ENCODE results near the gene F2RL2.
A peak's percentile ranks its signal among the peaks of the same experiment; 100 is the strongest.

F2RL2 gene

DNA sequence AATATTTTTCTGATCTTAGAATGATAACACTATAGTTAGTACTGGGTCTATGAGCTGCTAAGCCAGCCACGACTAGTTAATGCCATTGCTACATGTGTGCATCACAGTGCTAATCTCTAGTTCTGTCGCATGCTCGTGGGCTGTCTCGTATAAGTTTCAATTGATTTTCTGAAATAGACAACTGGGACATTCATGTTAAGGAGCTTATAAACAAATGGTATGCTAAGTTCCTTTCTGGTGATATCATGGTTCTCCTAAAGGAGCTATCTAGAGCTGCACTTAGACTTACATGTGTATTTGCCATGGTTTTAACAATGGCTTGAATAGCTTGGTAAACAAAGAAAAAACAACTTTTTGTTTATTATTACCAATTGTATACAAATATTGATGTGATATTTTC, 46.2 kb downstream of the F2RL2 start (continued):
- TF ChIP-seq, protein P1, sequence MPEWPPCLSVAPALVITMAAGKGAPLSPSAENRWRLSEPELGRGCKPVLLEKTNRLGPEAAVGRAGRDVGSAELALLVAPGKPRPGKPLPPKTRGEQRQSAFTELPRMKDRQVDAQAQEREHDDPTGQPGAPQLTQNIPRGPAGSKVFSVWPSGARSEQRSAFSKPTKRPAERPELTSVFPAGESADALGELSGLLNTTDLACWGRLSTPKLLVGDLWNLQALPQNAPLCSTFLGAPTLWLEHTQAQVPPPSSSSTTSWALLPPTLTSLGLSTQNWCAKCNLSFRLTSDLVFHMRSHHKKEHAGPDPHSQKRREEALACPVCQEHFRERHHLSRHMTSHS (tag by site-specific recombination; IDR thresholded peaks at IDR 0.05), result no peak

DNA sequence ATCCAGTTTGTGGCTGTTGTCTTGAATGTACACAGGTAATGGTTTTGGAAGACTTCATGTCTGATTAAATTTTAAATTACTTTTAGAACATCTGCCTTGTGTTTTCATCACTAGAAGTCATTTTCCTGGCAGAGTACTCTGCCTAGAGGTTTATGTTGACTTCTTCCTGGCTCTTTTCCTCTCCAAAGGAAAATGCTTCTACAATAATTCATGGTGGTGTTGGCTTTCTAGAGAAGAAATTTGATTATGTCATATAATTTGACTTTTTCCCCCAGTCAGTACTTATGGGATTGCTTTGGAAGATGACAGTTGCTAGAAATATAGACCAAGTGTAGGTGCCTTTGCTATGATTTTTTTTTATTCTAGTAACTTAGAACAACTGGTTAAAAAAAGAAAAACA, 46.8 kb downstream of the F2RL2 start:
- Histone ChIP-seq H3K27ac (ENCODE audit: extremely low read depth, low read depth, low read length) (no peak overlapping the region), H3K36me3 (ENCODE audit: control insufficient read depth in 2 of 2, insufficient read depth in 1 of 2, low read length in 2 of 2) (no peaks in the 10 kb centered on the region), H3K4me1 (ENCODE audit: control insufficient read depth, insufficient read depth, low read length) (no peaks in the 10 kb centered on the region), H3K4me3 (ENCODE audit: low read depth, low read length) (no peak overlapping the region), H3K9me3 (ENCODE audit: control insufficient read depth, insufficient read depth, low read depth, low read length) (no peaks in the 10 kb centered on the region)
- CTCF ChIA-PET, result interaction anchor here (0.6 kb wide), 1 partner anchor 13 kb away, joined by 6 read pairs; no protein-coding TSS in a partner anchor
- POLR2A ChIA-PET, result no interaction called here
- TF ChIP-seq ZNF791 (tag by site-specific recombination; IDR thresholded peaks at IDR 0.05) (no peak), ATF2 (tag by site-specific recombination; IDR thresholded peaks at IDR 0.05; ENCODE audit: low read depth) (no peak), ZNF394 (tag by site-specific recombination; IDR thresholded peaks at IDR 0.05; ENCODE audit: borderline replicate concordance) (no peak), ZXDB (tag by site-specific recombination; IDR thresholded peaks at IDR 0.05) (no peak)
- TF ChIP-seq, protein P2, sequence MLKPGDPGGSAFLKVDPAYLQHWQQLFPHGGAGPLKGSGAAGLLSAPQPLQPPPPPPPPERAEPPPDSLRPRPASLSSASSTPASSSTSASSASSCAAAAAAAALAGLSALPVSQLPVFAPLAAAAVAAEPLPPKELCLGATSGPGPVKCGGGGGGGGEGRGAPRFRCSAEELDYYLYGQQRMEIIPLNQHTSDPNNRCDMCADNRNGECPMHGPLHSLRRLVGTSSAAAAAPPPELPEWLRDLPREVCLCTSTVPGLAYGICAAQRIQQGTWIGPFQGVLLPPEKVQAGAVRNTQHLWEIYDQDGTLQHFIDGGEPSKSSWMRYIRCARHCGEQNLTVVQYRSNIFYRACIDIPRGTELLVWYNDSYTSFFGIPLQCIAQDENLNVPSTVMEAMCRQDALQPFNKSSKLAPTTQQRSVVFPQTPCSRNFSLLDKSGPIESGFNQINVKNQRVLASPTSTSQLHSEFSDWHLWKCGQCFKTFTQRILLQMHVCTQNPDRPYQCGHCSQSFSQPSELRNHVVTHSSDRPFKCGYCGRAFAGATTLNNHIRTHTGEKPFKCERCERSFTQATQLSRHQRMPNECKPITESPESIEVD (tag by site-specific recombination; IDR thresholded peaks at IDR 0.05), result 0 out of 2 replicates have a peak, but pooled peaks have one; percentile 33

GRCh38 chr5:76571559-76571958, 51.6 kb downstream of the F2RL2 start:
- POLR2A ChIA-PET, result no interaction called here
- CTCF ChIA-PET, result interaction anchor here (0.5 to 0.6 kb wide), 3 partner anchors 233 to 1050 kb away, joined by 3 to 6 read pairs (median 3); no protein-coding TSS in a partner anchor

More at GRCh38 chr5:76571559-76571958, 51.6 kb downstream of the F2RL2 start:
- H3K4me1 ChIP-seq (ENCODE audit: control insufficient read depth, insufficient read depth, low read length), result no peaks in the 10 kb centered on the region
- H3K27ac ChIP-seq (ENCODE audit: extremely low read depth, low read depth, low read length), result no peak overlapping the region
- H3K9me3 ChIP-seq (ENCODE audit: control insufficient read depth, insufficient read depth, low read depth, low read length), result no peaks in the 10 kb centered on the region
- no peak overlapping the region for H3K4me3 ChIP-seq (ENCODE audit: low read depth, low read length)
- TF ChIP-seq ZNF707 (tag by site-specific recombination; IDR thresholded peaks at IDR 0.05) (no peak), ZNF521 (tag by site-specific recombination; IDR thresholded peaks at IDR 0.05) (no peak), ZNF501 (tag by site-specific recombination; IDR thresholded peaks at IDR 0.05) (no peak), PATZ1 (tag by site-specific recombination; IDR thresholded peaks at IDR 0.05) (no peak), ZFP37 (tag by site-specific recombination; IDR thresholded peaks at IDR 0.05) (no peak), KLF9 (tag by site-specific recombination; IDR thresholded peaks at IDR 0.05; ENCODE audit: low read depth) (no peak), SETDB1 (IDR thresholded peaks at IDR 0.05; ENCODE audit: insufficient read length, low read length) (no peak), BCL11B (tag by site-specific recombination; IDR thresholded peaks at IDR 0.05; ENCODE audit: low read depth) (no peak), TCF7L2 (IDR thresholded peaks at IDR 0.05; ENCODE audit: borderline replicate concordance, low read depth, low read length) (no peak), ZIC2 (tag by site-specific recombination; IDR thresholded peaks at IDR 0.05) (no peak), ZNF211 (tag by site-specific recombination; IDR thresholded peaks at IDR 0.05; ENCODE audit: low read depth) (no peak)
- TF ChIP-seq, protein P3, sequence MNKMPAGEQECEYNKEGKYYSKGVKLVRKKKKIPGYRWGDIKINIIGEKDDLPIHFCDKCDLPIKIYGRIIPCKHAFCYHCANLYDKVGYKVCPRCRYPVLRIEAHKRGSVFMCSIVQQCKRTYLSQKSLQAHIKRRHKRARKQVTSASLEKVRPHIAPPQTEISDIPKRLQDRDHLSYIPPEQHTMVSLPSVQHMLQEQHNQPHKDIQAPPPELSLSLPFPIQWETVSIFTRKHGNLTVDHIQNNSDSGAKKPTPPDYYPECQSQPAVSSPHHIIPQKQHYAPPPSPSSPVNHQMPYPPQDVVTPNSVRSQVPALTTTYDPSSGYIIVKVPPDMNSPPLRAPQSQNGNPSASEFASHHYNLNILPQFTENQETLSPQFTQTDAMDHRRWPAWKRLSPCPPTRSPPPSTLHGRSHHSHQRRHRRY (tag by site-specific recombination; IDR thresholded peaks at IDR 0.05), result no peak
- TF ChIP-seq, protein P4, sequence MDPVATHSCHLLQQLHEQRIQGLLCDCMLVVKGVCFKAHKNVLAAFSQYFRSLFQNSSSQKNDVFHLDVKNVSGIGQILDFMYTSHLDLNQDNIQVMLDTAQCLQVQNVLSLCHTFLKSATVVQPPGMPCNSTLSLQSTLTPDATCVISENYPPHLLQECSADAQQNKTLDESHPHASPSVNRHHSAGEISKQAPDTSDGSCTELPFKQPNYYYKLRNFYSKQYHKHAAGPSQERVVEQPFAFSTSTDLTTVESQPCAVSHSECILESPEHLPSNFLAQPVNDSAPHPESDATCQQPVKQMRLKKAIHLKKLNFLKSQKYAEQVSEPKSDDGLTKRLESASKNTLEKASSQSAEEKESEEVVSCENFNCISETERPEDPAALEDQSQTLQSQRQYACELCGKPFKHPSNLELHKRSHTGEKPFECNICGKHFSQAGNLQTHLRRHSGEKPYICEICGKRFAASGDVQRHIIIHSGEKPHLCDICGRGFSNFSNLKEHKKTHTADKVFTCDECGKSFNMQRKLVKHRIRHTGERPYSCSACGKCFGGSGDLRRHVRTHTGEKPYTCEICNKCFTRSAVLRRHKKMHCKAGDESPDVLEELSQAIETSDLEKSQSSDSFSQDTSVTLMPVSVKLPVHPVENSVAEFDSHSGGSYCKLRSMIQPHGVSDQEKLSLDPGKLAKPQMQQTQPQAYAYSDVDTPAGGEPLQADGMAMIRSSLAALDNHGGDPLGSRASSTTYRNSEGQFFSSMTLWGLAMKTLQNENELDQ (tag by site-specific recombination; IDR thresholded peaks at IDR 0.05; ENCODE audit: low read depth), result no peak
- TF ChIP-seq, protein P5, sequence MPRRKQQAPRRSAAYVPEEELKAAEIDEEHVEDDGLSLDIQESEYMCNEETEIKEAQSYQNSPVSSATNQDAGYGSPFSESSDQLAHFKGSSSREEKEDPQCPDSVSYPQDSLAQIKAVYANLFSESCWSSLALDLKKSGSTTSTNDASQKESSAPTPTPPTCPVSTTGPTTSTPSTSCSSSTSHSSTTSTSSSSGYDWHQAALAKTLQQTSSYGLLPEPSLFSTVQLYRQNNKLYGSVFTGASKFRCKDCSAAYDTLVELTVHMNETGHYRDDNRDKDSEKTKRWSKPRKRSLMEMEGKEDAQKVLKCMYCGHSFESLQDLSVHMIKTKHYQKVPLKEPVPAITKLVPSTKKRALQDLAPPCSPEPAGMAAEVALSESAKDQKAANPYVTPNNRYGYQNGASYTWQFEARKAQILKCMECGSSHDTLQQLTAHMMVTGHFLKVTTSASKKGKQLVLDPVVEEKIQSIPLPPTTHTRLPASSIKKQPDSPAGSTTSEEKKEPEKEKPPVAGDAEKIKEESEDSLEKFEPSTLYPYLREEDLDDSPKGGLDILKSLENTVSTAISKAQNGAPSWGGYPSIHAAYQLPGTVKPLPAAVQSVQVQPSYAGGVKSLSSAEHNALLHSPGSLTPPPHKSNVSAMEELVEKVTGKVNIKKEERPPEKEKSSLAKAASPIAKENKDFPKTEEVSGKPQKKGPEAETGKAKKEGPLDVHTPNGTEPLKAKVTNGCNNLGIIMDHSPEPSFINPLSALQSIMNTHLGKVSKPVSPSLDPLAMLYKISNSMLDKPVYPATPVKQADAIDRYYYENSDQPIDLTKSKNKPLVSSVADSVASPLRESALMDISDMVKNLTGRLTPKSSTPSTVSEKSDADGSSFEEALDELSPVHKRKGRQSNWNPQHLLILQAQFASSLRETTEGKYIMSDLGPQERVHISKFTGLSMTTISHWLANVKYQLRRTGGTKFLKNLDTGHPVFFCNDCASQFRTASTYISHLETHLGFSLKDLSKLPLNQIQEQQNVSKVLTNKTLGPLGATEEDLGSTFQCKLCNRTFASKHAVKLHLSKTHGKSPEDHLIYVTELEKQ (tag by site-specific recombination; IDR thresholded peaks at IDR 0.05; ENCODE audit: borderline replicate concordance), result no peak
- no peaks in the 10 kb centered on the region for H3K36me3 ChIP-seq (ENCODE audit: control insufficient read depth in 2 of 2, insufficient read depth in 1 of 2, low read length in 2 of 2)
